Stimulated activated naive CD8-positive, alpha-beta T cell treated with anti-CD3 and anti-CD28 coated beads, Interleukin-15, amount 100 ng/mL, for 72 hours (primary cell): ENCODE measurements around the gene UNK.
"Not testable (repeated sequence)": the region's sequence is repeated elsewhere in the genome, so short reads cannot be mapped to it uniquely, and the experiment has no call there.

Experiments
- ATAC-seq: fragments of 150-1000 bp; cut with Tn5 transposase; 2 replicates; pipeline ENCODE4 v1.10.0; 2021; ENCODE audit warnings: mild to moderate bottlenecking, moderate library complexity
- DNase-seq, 2 donors: peaks; one replicate each; pipeline ENCODE4 v3.0.0; 2021 to 2022
- H3K27ac Mint-ChIP-seq, 2 donors: one replicate each; pipeline ENCODE4 v1.8.0; 2022; ENCODE audit warnings: mild to moderate bottlenecking in 2 of 2, mixed read lengths in 2 of 2, moderate library complexity in 2 of 2
- H3K27me3 Mint-ChIP-seq: one replicate; pipeline ENCODE4 v1.8.0; 2022; ENCODE audit warnings: mixed read lengths
- H3K4me1 Mint-ChIP-seq: one replicate; pipeline ENCODE4 v1.8.0; 2022; ENCODE audit warnings: mild to moderate bottlenecking, mixed read lengths
- H3K4me3 Mint-ChIP-seq, 2 donors: one replicate each; pipeline ENCODE4 v1.8.0; 2022; ENCODE audit warnings: mild to moderate bottlenecking in 2 of 2, mixed read lengths in 2 of 2, moderate library complexity in 1 of 2
- H3K9me3 Mint-ChIP-seq, 2 donors: one replicate each; pipeline ENCODE4 v1.8.0; 2022; ENCODE audit warnings: mixed read lengths in 2 of 2

The UNK gene

DNA sequence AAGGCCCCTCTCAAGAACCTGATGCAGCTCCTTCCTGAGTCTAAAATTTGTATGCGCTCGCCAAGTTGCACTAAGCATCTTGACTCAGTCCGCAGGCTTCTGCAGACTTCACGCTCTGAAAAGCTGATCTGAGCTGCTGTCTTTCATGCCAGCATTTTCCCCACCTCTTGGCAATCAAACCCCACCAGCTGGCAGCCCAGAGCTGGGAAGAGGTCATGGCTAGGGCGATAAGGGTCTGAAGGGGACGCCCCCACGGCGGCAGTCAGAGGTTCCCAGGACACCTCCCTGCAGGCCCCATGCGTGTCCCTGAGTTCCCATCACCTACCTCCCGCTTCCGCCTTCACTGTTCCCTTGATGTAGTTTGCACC, 64.7 kb downstream of the UNK start:
- H3K4me1 Mint-ChIP-seq: peaks cover 30% of the 10 kb centered on the region
- H3K27ac Mint-ChIP-seq: no peak overlapping the region
- ATAC-seq (no peak), DNase-seq (no peak)
- no peaks in the 10 kb centered on the region for H3K9me3 Mint-ChIP-seq
- no peaks in the 10 kb centered on the region for H3K27me3 Mint-ChIP-seq
- H3K4me3 Mint-ChIP-seq: no peak overlapping the region

DNA sequence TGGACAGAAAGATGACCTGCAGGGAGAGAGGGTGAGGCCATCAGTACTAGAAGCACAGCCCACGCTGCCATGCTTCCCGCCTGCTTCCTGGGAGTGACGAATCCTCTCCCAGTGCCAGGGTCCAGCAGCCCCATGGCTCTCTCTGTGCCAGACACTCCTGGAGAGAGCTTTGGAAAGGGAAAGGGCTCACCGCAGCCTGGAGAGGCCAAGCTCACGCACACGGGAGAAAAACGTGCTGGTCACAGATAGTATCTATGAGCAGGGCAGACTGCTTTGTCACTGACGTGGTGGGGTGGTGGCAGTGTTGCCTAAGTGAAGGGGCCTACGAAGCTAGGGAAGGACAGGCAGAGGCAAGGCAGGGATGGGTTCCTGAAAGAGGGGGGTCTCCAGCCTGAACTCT, 65.1 kb downstream of the UNK start:
- peaks cover 30% of the 10 kb centered on the region for H3K4me1 Mint-ChIP-seq
- H3K27me3 Mint-ChIP-seq: no peaks in the 10 kb centered on the region
- no peak overlapping the region for H3K4me3 Mint-ChIP-seq
- ATAC-seq (no peak), DNase-seq (no peak)
- H3K9me3 Mint-ChIP-seq: no peaks in the 10 kb centered on the region
- H3K27ac Mint-ChIP-seq: no peak overlapping the region

DNA sequence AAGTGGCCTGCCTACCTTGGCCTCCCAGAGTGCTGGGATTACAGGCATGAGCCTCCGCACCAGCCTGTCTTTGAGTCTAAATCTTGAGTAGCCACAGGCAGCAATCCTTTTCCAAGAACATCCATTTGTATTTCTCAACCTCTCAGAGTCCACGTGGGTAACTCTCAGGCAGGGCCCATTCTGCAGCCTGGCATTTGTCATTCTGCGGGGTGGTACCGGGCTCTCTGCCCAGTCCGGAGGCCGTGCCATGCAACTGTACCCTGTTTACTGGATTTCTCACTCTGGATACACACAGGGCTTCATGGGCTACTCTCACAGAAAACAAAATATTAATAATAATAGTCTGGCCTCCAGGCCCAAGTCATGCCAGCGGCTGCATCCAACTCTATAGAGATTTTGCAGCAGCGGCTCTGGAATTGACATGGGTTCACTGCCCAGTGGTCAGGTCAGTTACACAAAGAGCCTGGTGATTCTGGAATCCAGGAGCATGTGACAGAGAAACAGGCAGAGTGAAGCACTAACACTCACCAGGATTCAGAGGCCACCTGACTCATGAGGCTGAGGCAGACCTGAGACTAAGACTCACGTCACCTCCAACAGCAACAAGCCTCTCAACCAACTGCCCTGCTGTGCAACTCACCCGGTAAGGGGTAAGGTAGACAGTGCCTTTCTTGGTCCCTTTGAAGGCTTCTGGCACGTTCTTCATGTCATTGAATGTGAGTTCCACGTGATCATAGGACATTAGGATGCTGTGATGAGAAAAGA, 66.5 kb downstream of the UNK start:
- Mint-ChIP-seq H3K9me3 (no peaks in the 10 kb centered on the region), H3K27me3 (no peaks in the 10 kb centered on the region), H3K27ac (no peak overlapping the region), H3K4me3 (no peak overlapping the region), H3K4me1 (peaks cover 16% of the 10 kb centered on the region)
- ATAC-seq (no peak), DNase-seq (no peak)

DNA sequence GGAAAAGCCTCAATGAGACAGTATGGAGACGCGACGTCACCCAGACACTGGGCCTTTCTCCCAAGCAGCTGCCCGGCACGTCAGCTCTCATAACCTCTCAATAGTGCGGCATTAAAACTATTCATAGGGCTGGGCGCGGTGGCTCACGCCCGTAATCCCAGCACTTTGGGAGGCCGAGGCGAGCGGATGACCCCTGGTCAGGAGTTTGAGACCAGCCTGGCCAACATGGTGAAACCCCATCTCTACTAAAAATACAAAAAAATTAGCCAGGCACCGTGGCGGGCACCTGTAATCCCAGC, 67.0 kb downstream of the UNK start:
- not testable (repeated sequence) for H3K4me3 Mint-ChIP-seq, H3K27me3 Mint-ChIP-seq
- peaks cover 22% of the 10 kb centered on the region for H3K4me1 Mint-ChIP-seq

DNA sequence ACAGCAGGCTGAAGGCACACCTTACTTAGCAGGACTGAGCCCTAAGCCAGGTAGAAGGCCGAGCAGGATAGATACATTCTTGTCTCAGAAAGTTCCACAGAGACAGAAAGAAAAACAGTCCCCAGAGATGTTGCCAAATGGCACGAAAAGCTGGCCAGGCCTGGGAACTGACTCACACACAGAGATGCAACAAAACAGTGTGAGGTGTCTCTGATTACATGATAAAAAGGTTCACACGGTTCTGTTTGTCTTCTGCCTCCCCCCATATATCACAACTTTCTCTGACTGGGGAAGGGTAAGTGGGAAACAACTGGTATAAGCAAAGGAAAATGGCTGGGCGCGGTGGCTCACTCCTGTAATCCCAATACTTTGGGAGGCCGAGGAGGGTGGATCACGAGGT, 68.8 kb downstream of the UNK start:
- H3K9me3 Mint-ChIP-seq: no peaks in the 10 kb centered on the region

More for the DNA sequence above, 67.0 kb downstream of the UNK start:
- ATAC-seq, H3K9me3 Mint-ChIP-seq, DNase-seq, H3K27ac Mint-ChIP-seq: not testable (repeated sequence)

DNA sequence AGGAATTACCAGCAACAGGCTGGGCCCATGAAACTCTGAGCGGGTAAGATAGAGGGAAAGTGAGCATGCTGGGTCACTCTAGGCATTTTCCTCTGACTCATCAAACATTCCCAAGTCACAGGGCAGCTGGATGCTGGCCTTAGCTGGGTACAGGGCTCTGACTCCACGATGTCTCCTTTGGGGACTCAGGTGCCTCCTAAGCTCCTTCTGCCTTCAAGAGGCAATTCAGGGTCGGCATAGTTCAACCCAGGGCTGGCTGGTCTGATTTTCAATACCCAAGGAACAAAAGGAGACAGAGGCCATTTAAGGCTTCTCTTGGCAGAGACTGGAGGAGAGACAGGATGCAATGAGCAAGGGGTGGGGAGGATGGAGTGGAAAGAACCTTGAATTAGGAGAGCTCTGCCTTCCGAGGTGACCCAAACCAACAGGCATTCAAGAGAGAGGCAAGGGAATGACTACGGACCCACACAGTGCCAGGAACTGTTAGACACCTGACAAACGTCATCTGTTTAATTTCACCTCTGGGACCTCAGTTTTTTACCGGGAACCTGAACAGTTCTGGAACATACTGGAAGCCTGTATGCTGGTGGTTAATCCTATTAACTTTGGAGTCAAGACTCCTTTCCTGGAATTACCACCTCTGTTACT, 69.6 kb downstream of the UNK start:
- no peak for DNase-seq
- H3K9me3 Mint-ChIP-seq: no peaks in the 10 kb centered on the region
- H3K27ac Mint-ChIP-seq: peak overlapping the region in 1 of 2 donors; percentile 83
- ATAC-seq: no peak
- H3K27me3 Mint-ChIP-seq: no peaks in the 10 kb centered on the region
- H3K4me1 Mint-ChIP-seq: peaks cover 22% of the 10 kb centered on the region
- no peak overlapping the region for H3K4me3 Mint-ChIP-seq

More for the DNA sequence above, 68.8 kb downstream of the UNK start:
- peak overlapping the region; percentile 22 to 57 for H3K4me3 Mint-ChIP-seq
- peaks cover 20% of the 10 kb centered on the region for H3K4me1 Mint-ChIP-seq
- peak overlapping the region in 1 of 2 donors; percentile 63 for H3K27ac Mint-ChIP-seq
- DNase-seq: no peak
- ATAC-seq: no peak
- H3K27me3 Mint-ChIP-seq: no peaks in the 10 kb centered on the region

DNA sequence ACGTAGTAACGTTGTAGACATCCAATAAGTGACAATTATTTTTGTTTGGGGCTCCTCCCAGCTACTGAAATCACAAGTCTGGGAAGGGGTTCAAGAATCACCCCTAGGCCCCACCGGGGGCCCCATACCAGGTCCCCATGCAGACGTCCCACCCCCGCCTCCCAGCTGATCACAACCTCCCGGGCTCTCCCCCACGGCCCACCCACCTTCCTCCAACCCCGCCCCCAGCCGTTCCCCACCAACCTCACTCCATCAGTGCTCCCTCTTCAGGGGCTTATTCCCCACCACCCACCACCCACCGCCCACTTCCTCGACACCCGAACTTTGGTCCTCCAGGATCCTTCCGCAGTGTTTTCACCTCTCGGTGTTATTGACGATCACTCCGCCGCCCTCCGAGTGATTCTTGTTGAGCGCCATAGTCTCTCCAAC, 70.3 kb downstream of the UNK start:
- ATAC-seq (peak; percentile 15), DNase-seq (no peak)
- H3K27me3 Mint-ChIP-seq: no peaks in the 10 kb centered on the region
- peaks cover 27% of the 10 kb centered on the region for H3K4me1 Mint-ChIP-seq
- no peaks in the 10 kb centered on the region for H3K9me3 Mint-ChIP-seq
- H3K4me3 Mint-ChIP-seq: no peak overlapping the region
- H3K27ac Mint-ChIP-seq: no peak overlapping the region

DNA sequence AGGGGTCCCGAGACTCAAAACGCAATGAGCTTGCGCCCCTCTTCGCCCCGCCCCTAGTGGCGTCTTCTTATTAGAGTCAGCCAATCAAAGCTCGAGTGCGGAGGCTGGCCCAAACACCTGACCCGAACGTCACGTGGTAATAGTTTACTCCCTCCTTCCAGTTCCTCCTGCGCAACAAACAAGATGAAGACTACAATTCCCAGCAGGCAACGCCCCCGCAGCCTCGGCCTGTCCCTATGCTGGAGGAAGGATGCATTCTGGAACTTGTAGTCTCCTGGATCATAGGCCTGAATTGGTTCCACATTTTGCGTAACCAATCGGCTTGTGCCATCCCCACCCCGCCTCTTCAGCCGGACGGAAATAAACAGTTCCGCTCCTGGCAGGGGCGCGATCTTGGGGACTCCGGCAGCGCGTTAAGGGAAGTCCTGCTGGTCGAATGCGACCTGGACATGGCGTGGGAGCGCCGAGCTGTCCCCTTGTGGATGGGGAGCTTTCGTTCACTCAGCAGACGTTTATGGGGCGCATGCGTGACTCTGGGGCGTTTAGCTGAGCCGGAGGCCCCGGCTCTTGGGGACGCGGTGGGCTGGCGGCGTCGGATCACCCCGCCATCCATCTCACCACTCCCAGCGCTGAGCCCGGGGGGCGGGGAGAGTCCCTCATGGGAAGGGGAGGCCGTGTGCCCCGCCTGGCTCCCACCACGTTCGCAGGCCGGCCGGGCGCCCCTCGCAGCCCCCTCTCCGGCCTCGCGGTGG, 70.9 kb downstream of the UNK start, which contains the start of gene WBP2:
TSS of gene WBP2 (minus strand) at position 26 of the 752 bp plus-strand sequence. CDS start 38 bp downstream, outside the sequence.
- peak; percentile 92 for ATAC-seq
- H3K4me1 Mint-ChIP-seq: peaks cover 27% of the 10 kb centered on the region
- H3K9me3 Mint-ChIP-seq: no peaks in the 10 kb centered on the region
- DNase-seq: peak; percentile 96 to 99
- no peak within 1 kb of the TSS for H3K4me3 Mint-ChIP-seq
- no peaks in the 10 kb centered on the region for H3K27me3 Mint-ChIP-seq
- H3K27ac Mint-ChIP-seq: peak within 1 kb of the TSS in 1 of 2 donors; percentile 83

DNA sequence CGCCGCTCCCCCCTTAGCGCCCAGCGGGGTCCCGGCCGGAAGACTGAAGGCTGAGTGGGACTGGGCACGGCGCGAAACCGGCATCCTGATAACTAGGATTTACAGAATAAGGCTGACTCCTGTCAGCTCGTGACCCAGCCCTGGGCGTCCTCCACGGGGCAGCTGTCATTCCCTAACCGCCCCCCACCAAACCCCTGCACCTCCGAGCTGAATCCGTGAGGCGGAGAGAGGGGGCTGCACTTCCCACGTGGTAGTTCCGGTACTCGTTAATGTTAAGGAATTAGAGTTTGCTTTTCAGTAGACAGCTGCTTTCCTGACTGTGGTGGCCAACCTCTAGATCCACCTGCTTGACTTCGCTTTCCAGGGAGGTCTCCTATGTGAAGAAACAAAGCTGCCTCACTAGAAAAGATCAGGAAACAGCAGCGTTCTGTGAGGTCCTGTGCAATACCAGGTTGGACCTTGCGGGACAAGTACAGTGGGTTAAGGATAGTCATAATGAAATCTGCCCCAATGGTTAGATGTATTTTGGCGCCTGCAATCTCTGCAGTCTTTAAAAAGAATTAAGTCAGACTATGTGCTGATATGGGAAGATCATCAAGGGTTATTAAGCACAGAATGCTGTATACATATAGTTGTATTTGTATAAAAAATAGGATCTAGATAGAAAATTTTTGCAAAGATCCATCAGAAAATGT, 71.6 kb downstream of the UNK start:
- DNase-seq (peak; percentile 45 to 47), ATAC-seq (peak; percentile 26)
- peaks cover 31% of the 10 kb centered on the region for H3K4me1 Mint-ChIP-seq
- H3K9me3 Mint-ChIP-seq: no peaks in the 10 kb centered on the region
- H3K27ac Mint-ChIP-seq: peak overlapping the region in 1 of 2 donors; percentile 40
- H3K27me3 Mint-ChIP-seq: no peaks in the 10 kb centered on the region
- no peak overlapping the region for H3K4me3 Mint-ChIP-seq

DNA sequence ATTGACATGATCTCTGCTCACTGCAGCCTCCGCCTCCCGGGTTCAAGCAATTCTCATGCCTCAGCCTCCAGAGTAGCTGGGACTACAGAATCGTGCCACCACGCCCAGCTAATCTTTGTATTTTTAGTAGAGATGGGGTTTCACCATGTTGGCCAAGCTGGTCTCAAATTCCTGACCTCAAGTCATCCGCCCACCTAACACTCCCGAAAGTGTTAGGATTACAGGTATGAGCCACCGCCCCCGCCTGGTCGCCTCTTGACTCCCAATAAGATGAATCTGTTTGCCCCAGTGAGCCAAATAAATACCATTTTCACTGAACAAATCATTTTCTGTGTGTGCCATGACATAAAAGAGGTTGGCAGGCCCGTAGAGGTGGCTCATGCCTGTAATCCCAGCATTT, 74.8 kb downstream of the UNK start:
- H3K9me3 Mint-ChIP-seq, H3K27me3 Mint-ChIP-seq, DNase-seq, H3K4me3 Mint-ChIP-seq, ATAC-seq, H3K27ac Mint-ChIP-seq: not testable (repeated sequence)
- H3K4me1 Mint-ChIP-seq: peaks cover 38% of the 10 kb centered on the region

DNA sequence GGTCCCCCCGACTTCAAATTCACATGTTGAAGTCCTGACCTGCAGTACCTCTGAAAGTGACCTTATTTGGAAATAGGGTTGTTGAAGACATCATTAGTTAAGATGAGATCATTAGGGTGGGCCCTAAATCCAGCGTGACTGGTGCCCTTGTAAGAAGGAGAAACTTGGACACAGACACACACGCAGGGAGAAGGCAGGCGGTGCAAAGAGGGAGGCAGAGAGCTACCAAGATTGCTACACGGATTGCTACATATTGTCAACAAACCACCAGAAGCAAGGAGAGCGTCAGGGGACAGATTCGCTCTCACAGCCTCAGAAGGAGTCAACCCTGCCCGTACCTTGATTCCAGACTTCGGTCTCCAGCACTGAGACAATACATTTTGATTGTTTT, 77.3 kb downstream of the UNK start:
- ATAC-seq (no peak), DNase-seq (no peak)
- H3K27ac Mint-ChIP-seq: peak overlapping the region in 1 of 2 donors; percentile 61
- H3K4me3 Mint-ChIP-seq: no peak overlapping the region
- peaks cover 42% of the 10 kb centered on the region for H3K4me1 Mint-ChIP-seq
- H3K27me3 Mint-ChIP-seq: no peaks in the 10 kb centered on the region
- no peaks in the 10 kb centered on the region for H3K9me3 Mint-ChIP-seq

DNA sequence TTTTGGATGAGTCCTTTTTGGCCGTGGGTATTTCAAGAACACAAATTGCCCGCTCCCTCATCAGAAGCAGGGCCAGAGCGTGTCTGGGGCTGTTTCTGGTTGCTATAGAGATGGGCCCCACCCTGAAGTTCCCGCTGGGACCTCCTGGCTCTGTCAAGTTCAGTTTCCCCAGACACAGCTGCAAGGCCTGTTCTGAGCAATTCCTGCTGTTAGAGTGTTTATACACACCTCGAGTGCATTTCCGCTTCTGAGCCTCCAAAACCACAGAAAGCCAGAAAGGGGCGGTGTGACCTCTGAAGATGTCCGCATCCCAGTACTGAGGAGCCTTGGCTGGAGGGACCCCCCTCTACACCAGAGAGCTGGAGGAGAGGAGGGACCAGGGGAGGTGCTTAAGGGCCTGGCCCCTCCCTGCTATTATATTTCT, 79.9 kb downstream of the UNK start:
- peak; percentile 86 for ATAC-seq
- no peaks in the 10 kb centered on the region for H3K27me3 Mint-ChIP-seq
- peak overlapping the region; percentile 47 to 54 for H3K4me3 Mint-ChIP-seq
- DNase-seq: peak in 1 of 2 donors; percentile 60
- no peaks in the 10 kb centered on the region for H3K9me3 Mint-ChIP-seq
- H3K4me1 Mint-ChIP-seq: peaks cover 25% of the 10 kb centered on the region
- H3K27ac Mint-ChIP-seq: peak overlapping the region in 1 of 2 donors; percentile 65

DNA sequence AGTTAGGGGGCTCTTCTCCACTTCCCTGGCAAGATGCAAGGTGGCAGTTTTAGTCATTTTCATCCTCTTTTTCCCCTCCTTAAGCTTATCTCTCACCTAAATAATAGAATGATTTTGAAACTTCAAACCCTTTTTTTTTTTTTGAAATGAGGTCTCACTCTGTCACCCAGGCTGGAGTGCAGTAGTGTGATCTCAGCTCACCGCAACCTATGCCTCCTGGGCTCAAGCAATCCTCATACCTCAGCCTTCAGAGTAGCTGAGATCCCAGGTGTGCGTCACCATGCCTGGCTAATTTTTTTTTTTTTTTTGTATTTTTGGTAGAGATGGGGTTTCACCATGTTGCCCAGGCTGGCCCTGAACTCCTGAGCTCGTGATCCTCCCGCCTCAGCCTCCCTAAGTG, 80.3 kb downstream of the UNK start:
- not testable (repeated sequence) for H3K9me3 Mint-ChIP-seq, H3K27me3 Mint-ChIP-seq, DNase-seq
- Mint-ChIP-seq H3K4me1 (peaks cover 22% of the 10 kb centered on the region), H3K27ac (peak overlapping the region in 1 of 2 donors; percentile 65), H3K4me3 (peak overlapping the region; percentile 22 to 47)
- ATAC-seq: peak; percentile 58

DNA sequence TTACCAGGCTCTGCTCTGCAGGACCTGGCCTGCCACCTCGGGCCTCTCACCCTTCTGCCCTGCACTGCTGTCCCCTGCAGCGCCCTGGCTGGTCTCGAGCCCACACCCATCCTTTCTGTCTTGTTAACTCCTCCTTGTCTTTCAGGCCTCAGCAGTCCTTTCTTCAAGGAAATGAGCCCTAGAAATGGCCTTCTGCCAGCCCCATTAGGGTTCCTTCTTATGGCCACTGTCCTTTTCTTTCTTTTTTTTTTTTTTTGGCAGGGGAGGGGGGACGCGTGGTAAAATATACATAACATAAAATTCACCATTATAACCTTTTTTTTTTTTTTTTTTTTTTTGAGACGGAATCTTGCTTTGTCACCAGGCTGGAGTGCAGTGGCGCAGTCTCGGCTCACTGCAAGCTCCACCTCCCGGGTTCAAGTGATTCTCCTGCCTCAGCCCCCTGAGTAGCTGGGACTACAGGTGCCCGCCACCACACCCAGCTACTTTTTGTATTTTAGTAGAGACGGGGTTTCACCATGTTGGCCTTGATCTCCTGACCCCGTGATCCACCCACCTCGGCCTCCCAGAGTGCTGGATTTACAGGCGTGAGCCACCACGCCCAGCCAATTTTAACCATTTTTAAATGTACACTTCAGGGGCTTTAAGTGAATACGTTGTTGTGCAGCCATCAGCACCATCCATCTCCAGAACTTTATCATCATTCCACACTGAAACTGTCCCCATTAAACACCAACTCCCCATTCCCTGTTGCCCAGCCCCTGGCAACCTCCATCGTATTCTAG, 81.0 kb downstream of the UNK start:
- Mint-ChIP-seq H3K4me1 (peaks cover 22% of the 10 kb centered on the region), H3K4me3 (peak overlapping the region in 1 of 2 donors; percentile 26), H3K27ac (peak overlapping the region; percentile 52 to 59)
- H3K27me3 Mint-ChIP-seq, H3K9me3 Mint-ChIP-seq, ATAC-seq, DNase-seq: not testable (repeated sequence)
